Ovary (tissue), 9 donors: ENCODE results near the gene NLRP3. TPM values are rescaled to one million over a fixed set of nuclear protein-coding genes. Genes with fewer than 3 reads are reported as not detected.

ENCODE experiments used
- DNase-seq, 5 donors: peaks; one replicate each; pipeline ENCODE4 v3.0.0-alpha.2; 2019 to 2020
- H3K27ac ChIP-seq, 2 donors: fragments of 200-600 bp; one replicate each; pipeline versions ENCODE4 v1.5.1 to v1.8.0; 2019 to 2022
- H3K27me3 ChIP-seq: fragments of 200-600 bp; one replicate; pipeline ENCODE4 v1.8.0; 2022
- H3K36me3 ChIP-seq: fragments of 200-600 bp; sonication (generic); one replicate; pipeline ENCODE4 v1.5.1; 2019
- H3K4me1 ChIP-seq: one replicate; pipeline ENCODE4 v1.8.1; 2013; ENCODE audit warnings: mild to moderate bottlenecking, moderate library complexity; ENCODE audit not compliant: insufficient read depth
- H3K4me3 ChIP-seq: fragments of 200-600 bp; sonication (generic); one replicate; pipeline ENCODE4 v1.5.1; 2017
- H3K9me3 ChIP-seq, 2 donors: fragments of 200-600 bp in 1 of 2; sonication (generic) in 1 of 2; one replicate each; pipeline versions ENCODE4 v1.5.1 to v1.8.1; 2013 to 2019; ENCODE audit warnings: mild to moderate bottlenecking in 1 of 2, moderate library complexity in 1 of 2
- EP300 ChIP-seq: sonication (generic); formaldehyde crosslinking; IDR thresholded peaks from one replicate; pipeline ENCODE4 v1.6.1; 2017; ENCODE audit warnings: antibody characterized with exemption
- POLR2A ChIP-seq: fragments of 450-650 bp; IDR thresholded peaks from one replicate; pipeline ENCODE4 v1.6.1; 2017; ENCODE audit warnings: antibody characterized with exemption, mild to moderate bottlenecking, moderate library complexity
- WGBS, 3 donors: extraction: QIAGEN DNeasy Blood & Tissue Kit in 1 of 3; methylation state at CpG; one replicate each; pipeline versions ENCODE4 v1.1.5 to v1.1.7; 2013 to 2017; 5-methylcytosine and 5-hydroxymethylcytosine counted together
- intact Hi-C, 4 donors: fragments of 100-400 bp; cut with DNase I; formaldehyde crosslinking; loops; one replicate each; pipeline versions ENCODE4 v1.11.0 to v1.15.1; 2022 to 2023
- polyA plus RNA-seq, 2 donors: library from polyadenylated mRNA; stranded (reverse); fragments of 200-250 nt in 1 of 2; fragments of 350-450 nt in 1 of 2; fragmentation: Illumina TruSeq in 1 of 2; extraction: RNeasy Lipid Tissue Mini Kit (QIAGEN cat#74804) in 1 of 2; gene quantifications; one replicate each; pipeline ENCODE4 v1.2.3, GENCODE V29; 2013 to 2014
- total RNA-seq, 7 donors: library from RNA; depleted of rRNA in 2 of 7; stranded (reverse); fragments of >200 nt in 2 of 7; fragmentation: NEBNext Ultra II Directional in 3 of 7; extraction: Animal tissue kit (Norgen Biotek cat#: 25700) in 3 of 7; gene quantifications; one replicate each; pipeline versions ENCODE4 v1.1.0 to v1.2.4, GENCODE V29; 2016 to 2023
- TF ChIP-seq, protein P1 (sequence below), 3 donors: fragments of 450-650 bp in 2 of 3; fragments of 200-600 bp in 1 of 3; IDR thresholded peaks; one replicate each; pipeline versions ENCODE4 v1.5.1 to v1.8.0; 2016 to 2022; ENCODE audit warnings: antibody characterized with exemption in 3 of 3, mild to moderate bottlenecking in 1 of 3
- donor health status: DM: no; HTN: no; CAD: no; lungs with moderate emphysema.
- donor health status: DM: no; HTN: no; CAD: no.
- donor health status: Bipolar disorder and iron deficiency.
- donor health status: DM: yes; HTN: yes; CAD: no.
- donor health status: DM: no; HTN: no; CAD: no.
- donor health status: DM: yes; HTN: yes; CAD: no.

NLRP3 gene
- total and polyA plus RNA-seq, 9 donors, result 0.50 to 2.2 (median 1.2) TPM

DNA sequence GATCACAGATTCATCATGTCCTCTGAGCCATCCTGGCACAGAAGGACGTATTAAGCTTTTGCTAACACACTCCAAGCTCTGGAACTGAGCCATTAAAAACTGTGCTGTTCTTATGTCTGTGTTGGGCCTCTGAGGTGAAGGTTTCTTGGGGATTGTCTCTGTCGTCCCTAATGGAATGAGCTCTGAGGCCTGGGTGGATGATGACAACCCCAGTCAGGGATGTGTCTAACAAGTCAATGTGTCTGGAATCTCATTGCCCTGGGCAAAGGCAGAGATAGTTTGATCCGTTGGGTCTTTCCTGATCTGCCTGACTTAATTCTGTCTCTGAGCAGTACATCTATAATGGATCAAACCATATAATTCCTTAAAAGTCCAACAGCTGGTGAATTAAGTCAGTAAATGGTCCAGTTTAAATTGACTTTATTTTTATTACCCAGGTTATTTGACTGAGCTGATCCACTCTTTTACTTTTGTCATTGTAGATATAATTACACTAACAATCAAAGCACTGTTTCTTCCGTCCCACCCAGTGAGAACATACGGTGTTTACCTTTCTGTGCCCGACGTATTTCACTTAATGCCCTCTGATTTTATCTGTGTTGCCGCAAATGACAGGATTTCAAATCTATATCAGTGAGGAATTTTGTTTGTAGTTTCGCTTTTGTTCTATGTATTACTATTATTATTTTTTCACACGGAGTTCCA, 80.8 kb downstream of the NLRP3 start:
- intact Hi-C loops, result no loop called here
- no peak overlapping the region for H3K27ac ChIP-seq
- no peaks in the 10 kb centered on the region for H3K9me3 ChIP-seq
- TF ChIP-seq POLR2A, result no peak
- TF ChIP-seq, protein P1, sequence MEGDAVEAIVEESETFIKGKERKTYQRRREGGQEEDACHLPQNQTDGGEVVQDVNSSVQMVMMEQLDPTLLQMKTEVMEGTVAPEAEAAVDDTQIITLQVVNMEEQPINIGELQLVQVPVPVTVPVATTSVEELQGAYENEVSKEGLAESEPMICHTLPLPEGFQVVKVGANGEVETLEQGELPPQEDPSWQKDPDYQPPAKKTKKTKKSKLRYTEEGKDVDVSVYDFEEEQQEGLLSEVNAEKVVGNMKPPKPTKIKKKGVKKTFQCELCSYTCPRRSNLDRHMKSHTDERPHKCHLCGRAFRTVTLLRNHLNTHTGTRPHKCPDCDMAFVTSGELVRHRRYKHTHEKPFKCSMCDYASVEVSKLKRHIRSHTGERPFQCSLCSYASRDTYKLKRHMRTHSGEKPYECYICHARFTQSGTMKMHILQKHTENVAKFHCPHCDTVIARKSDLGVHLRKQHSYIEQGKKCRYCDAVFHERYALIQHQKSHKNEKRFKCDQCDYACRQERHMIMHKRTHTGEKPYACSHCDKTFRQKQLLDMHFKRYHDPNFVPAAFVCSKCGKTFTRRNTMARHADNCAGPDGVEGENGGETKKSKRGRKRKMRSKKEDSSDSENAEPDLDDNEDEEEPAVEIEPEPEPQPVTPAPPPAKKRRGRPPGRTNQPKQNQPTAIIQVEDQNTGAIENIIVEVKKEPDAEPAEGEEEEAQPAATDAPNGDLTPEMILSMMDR (IDR thresholded peaks at IDR 0.05), result no peak
- TF ChIP-seq EP300, result no peak
- H3K27me3 ChIP-seq, result no peaks in the 10 kb centered on the region
- DNase-seq, result no peak
- H3K4me1 ChIP-seq, result no peaks in the 10 kb centered on the region
- H3K36me3 ChIP-seq, result no peaks in the 10 kb centered on the region
- H3K4me3 ChIP-seq, result no peak overlapping the region
- 60 to 66% (median 64%) methylated on average over 10 of the region's 10 CpGs for WGBS, 3 donors

Other genes with a start within 250 kb of the NLRP3 start
- gene ZNF124, start 244.2 kb upstream of the NLRP3 start, total RNA-seq, result 10 to 100 TPM; 33.3 to 94.6 (median 61.0) TPM
- gene ZNF124, start 244.2 kb upstream of the NLRP3 start, polyA plus RNA-seq, result 1 to 10 TPM; 3.4 to 4.0 TPM
- gene VN1R5, start 160.1 kb upstream of the NLRP3 start, total RNA-seq, result not detected
- not detected for gene VN1R5, start 160.1 kb upstream of the NLRP3 start, polyA plus RNA-seq
- 10 to 100 TPM; 31.8 to 53.8 (median 42.4) TPM for gene ZNF496, start 84.3 kb upstream of the NLRP3 start, total RNA-seq
- gene ZNF496, start 84.3 kb upstream of the NLRP3 start, polyA plus RNA-seq, result 10 to 100 TPM; 19.3 to 28.6 TPM
- gene OR2B11, start 41.9 kb downstream of the NLRP3 start, total RNA-seq, result not detected
- not detected for gene OR2B11, start 41.9 kb downstream of the NLRP3 start, polyA plus RNA-seq
- under 1 TPM in 1 of 7 donors, not detected in 6; 0.15 TPM for gene OR2C3, start 120.3 kb downstream of the NLRP3 start, total RNA-seq
- gene OR2C3, start 120.3 kb downstream of the NLRP3 start, polyA plus RNA-seq, result under 1 TPM in 1 of 2 donors, not detected in 1; 0.04 TPM
- under 1 TPM in 3 of 7 donors, not detected in 4; 0.13 to 0.42 (median 0.35) TPM for gene GCSAML, start 133.0 kb downstream of the NLRP3 start, total RNA-seq
- under 1 TPM; 0.05 to 0.52 TPM for gene GCSAML, start 133.0 kb downstream of the NLRP3 start, polyA plus RNA-seq
- gene OR2G2, start 172.2 kb downstream of the NLRP3 start, total RNA-seq, result not detected
- not detected for gene OR2G2, start 172.2 kb downstream of the NLRP3 start, polyA plus RNA-seq
- gene OR2G3, start 189.4 kb downstream of the NLRP3 start, total RNA-seq, result not detected
- not detected for gene OR2G3, start 189.4 kb downstream of the NLRP3 start, polyA plus RNA-seq